ENCODE results near the gene C16orf92. TPM values are rescaled to one million over a fixed set of nuclear protein-coding genes. Genes with fewer than 3 reads are reported as not detected.

Gene C16orf92
- total and polyA plus RNA-seq, 2 of the 8 experiments (the other 6 are each of a cell fraction or from before 2014, with no cell fraction given) = not detected

GRCh38 chr16:30068333-30068732 is 45.3 kb downstream of the C16orf92 start:
- no peak overlapping the region for H2BK12ac ChIP-seq (ENCODE audit: low read depth, low read length)
- POLR2A ChIA-PET (ENCODE audit: partially characterized antibody) = interaction anchor here (3.5 to 21.2 kb wide), 4 partner anchors 10 to 37 kb away, joined by 25 to 353 read pairs (median 120); partner anchors contain the start of genes PPP4C, TBX6, TLCD3B and YPEL3
- H3K9ac ChIP-seq (replicated peaks in 1 of 4; ENCODE audit: extremely low read depth in 1 of 4, low read depth in 3 of 4, low read length in 3 of 4) = no peak overlapping the region
- DNase-seq (ENCODE audit: low read depth in 1 of 2, low spot score in 2 of 2) (no peak), FAIRE-seq (no peak)
- H2AFZ ChIP-seq (ENCODE audit: low read length) = no peak overlapping the region
- 95% methylated on average over 9 of the region's 9 CpGs; no CpG with 5 or more reads in 1 of the 2 experiments for WGBS, 2 experiments (ENCODE audit: extremely low coverage in 1 of 2, insufficient coverage in 1 of 2, insufficient read length in 1 of 2, insufficient replicate concordance in 2 of 2, low coverage in 1 of 2, low lambda C conversion rate in 2 of 2, missing lambda C conversion rate in 1 of 2)
- H4K20me1 ChIP-seq (replicated peaks in 1 of 2; ENCODE audit: control insufficient read depth in 1 of 2, insufficient read depth in 2 of 2, low read length in 2 of 2) = peaks cover 16 to 35% of the 10 kb centered on the region in 2 experiments
- H2BK5ac ChIP-seq (ENCODE audit: low read depth, low read length) = no peak overlapping the region
- H3K23me2 ChIP-seq (ENCODE audit: low read depth, low read length) = peaks cover 18% of the 10 kb centered on the region
- H3K14ac ChIP-seq (ENCODE audit: insufficient read length) = no peak overlapping the region
- H3K36me3 ChIP-seq (ENCODE audit: control insufficient read depth in 2 of 4, insufficient read depth in 4 of 4, low read length in 3 of 4) = peaks cover 19 to 54% (median 47%) of the 10 kb centered on the region in 4 experiments
- no peak overlapping the region for H3K4ac ChIP-seq (replicated peaks; ENCODE audit: insufficient read length, low read depth, low read length)
- H3K18ac ChIP-seq (ENCODE audit: extremely low read depth, low read length) = no peak overlapping the region
- H3K4me1 ChIP-seq (replicated peaks in 1 of 4; ENCODE audit: control insufficient read depth in 3 of 4, insufficient read depth in 4 of 4, low read length in 3 of 4) = peaks cover 2 to 21% (median 11%) of the 10 kb centered on the region in 4 experiments
- CTCF ChIA-PET (ENCODE audit: partially characterized antibody) = interaction anchor here (0.6 to 7.3 kb wide), 6 partner anchors 9 to 43 kb away, joined by 3 to 51 read pairs (median 6); partner anchors contain the start of gene TBX6
- no peak overlapping the region for H2BK120ac ChIP-seq (replicated peaks; ENCODE audit: low read depth, low read length)
- no peak overlapping the region for H2AK5ac ChIP-seq (ENCODE audit: low read depth, low read length)
- peaks cover 15 to 30% of the 10 kb centered on the region in 2 experiments for H3K79me2 ChIP-seq (ENCODE audit: control insufficient read depth in 1 of 2, insufficient read depth in 2 of 2, low read length in 2 of 2)
- no peak overlapping the region for H4K8ac ChIP-seq (ENCODE audit: extremely low read depth, insufficient read depth, low read length)
- no peak overlapping the region; a peak in 1 of 4 replicates for H3K4me2 ChIP-seq (ENCODE audit: insufficient read depth in 1 of 2, low read depth in 2 of 2, low read length in 2 of 2)
- H2BK15ac ChIP-seq (ENCODE audit: low read length) = no peak overlapping the region
- no peak overlapping the region for H4K5ac ChIP-seq (ENCODE audit: insufficient read length, low read depth, low read length)
- H3K27ac ChIP-seq (ENCODE audit: low read depth, low read length) = no peak overlapping the region
- H2BK20ac ChIP-seq (ENCODE audit: low read length) = no peak overlapping the region
- H3K27me3 ChIP-seq (replicated peaks in 1 of 4; ENCODE audit: control insufficient read depth in 3 of 4, extremely low read depth in 1 of 4, insufficient read depth in 3 of 4, low read length in 3 of 4) = no peaks in the 10 kb centered on the region
- no peak overlapping the region for H3K56ac ChIP-seq (replicated peaks; ENCODE audit: insufficient read length, low read depth, low read length)
- H3K4me3 ChIP-seq (ENCODE audit: extremely low read depth in 1 of 4, insufficient read depth in 2 of 4, low read depth in 3 of 4, low read length in 4 of 4) = no peak overlapping the region
- peaks cover 9% of the 10 kb centered on the region; the same call in 1 of the 2 replicates for H3K79me1 ChIP-seq (ENCODE audit: low read depth, low read length)
- no peak overlapping the region for H4K91ac ChIP-seq (replicated peaks; ENCODE audit: insufficient read length, low read length)
- H3K9me3 ChIP-seq (ENCODE audit: insufficient read depth in 2 of 2, low read depth in 1 of 2, low read length in 1 of 2) = no peaks in the 10 kb centered on the region
- no peak overlapping the region for H3K23ac ChIP-seq (ENCODE audit: insufficient read length)
- TF ChIP-seq PHF8 (conservative IDR thresholded peaks at IDR 0.05; ENCODE audit: low read depth, low read length) = no peak
- no peak for TF ChIP-seq TAF7 (optimal IDR thresholded peaks at IDR 0.05; ENCODE audit: borderline replicate concordance, low read depth, low read length)
- no peak for TF ChIP-seq SIRT6 (IDR thresholded peaks at IDR 0.05; ENCODE audit: low read length)
- TF ChIP-seq TAF1 (IDR thresholded peaks at IDR 0.05; ENCODE audit: low read depth, low read length) = no peak
- TF ChIP-seq RNF2 (IDR thresholded peaks at IDR 0.05; ENCODE audit: borderline replicate concordance, low read depth, low read length, missing control alignments, poor library complexity, severe bottlenecking) = no peak

Data from H1 (cell line).